HG03432 (cell line): ENCODE data around the gene MAML1.

ENCODE experiments used
- ATAC-seq: cut with Tn5 transposase; IDR thresholded peaks from one replicate; pipeline ENCODE4 v1.9.1; 2021; ENCODE audit warnings: mild to moderate bottlenecking, moderate library complexity; ENCODE audit not compliant: unreplicated experiment

The MAML1 gene

DNA sequence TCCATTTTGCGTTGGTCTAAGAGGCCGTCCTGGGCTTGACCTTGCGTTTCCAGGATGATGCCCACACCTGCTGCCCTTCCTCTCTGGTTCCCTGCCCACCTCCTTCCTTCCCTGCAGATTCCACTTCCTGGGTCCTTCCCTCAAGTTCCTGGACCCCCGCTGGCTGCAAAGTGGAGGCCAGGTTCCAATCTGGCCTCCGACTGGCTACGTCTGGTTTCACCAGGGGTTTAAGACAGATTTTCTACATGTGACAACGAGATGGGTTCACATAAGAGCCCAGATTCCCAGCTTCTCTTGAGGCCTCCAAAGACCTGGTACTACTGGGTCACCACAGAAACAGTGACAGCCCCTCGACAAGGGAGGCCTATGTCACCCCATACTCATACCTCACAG is 71.9 kb downstream of the MAML1 start:
- no peak for ATAC-seq

DNA sequence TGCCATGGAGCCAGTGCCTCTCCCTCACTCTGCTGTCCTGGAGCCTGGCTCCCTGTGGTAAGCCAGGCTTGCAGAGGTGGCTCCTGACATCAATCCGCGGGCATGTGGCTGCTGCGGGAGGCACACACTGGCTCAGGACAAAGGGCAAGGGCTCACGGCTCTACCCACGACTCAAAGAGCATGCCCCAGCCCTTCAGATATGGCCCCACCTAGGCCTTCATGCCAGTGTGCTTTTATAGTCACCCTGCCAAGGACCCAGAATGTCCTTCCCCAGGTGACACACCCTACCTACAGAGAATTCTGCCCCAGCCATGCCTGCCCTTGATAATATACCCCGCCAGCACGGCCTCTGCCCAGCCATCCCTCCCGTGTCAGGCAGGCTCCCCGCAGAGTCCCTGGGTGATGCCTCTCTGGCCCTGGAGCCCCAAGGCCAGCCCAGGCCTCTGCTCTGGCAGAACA is 72.5 kb downstream of the MAML1 start:
- no peak for ATAC-seq

- peak; percentile 23 for ATAC-seq
These were observed 73.1 kb downstream of the MAML1 start for GRCh38 chr5:179805529-179806249.

DNA sequence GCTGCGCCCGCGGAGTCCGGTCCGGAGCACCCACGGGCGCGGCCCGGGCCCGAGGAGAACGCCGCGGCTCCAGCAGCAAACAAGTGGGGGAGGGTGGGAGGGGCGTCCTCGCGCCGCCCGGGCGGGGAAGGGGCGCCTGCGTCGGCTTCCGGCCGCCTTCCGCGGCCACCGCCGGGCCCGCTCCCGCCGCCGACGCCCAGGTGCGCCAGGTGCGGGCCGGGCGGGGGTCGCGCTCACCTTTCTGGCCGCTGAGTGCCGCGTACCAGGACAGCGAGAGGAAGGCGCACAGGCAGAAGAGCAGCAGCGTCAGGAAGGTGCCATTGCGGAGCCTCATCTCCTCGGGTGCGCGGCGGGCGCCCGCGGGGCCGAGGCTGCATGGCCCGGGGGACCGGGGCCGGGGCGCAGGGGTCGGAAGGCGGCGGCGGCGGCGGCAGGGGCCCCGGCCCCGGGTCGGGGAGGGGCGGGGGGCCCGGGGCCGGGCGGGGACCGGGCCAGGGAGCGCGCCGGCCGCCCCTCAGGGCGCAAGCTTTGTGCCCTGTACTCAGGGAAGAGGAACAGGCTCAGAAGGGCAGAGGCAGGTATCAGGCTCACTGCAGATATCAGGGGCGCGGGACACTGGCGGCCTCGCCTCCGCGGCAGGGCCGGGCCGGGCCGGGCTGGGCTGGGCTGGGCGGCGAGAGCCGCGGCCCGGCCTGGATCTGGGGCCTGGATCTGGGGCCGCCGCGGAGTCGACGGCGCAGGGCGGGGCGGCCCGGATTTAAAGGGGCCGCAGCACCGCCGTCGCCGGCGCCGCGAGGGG is 73.8 kb downstream of the MAML1 start, which contains the start of gene MGAT4B:
Gene MGAT4B (minus strand): TSS at position 617 of the 799 bp plus-strand sequence. CDS start 283 bp downstream, at position 334.
- peak; percentile 72 for ATAC-seq

GRCh38 chr5:179812135-179812825 is 79.7 kb downstream of the MAML1 start:
- no peak for ATAC-seq

DNA sequence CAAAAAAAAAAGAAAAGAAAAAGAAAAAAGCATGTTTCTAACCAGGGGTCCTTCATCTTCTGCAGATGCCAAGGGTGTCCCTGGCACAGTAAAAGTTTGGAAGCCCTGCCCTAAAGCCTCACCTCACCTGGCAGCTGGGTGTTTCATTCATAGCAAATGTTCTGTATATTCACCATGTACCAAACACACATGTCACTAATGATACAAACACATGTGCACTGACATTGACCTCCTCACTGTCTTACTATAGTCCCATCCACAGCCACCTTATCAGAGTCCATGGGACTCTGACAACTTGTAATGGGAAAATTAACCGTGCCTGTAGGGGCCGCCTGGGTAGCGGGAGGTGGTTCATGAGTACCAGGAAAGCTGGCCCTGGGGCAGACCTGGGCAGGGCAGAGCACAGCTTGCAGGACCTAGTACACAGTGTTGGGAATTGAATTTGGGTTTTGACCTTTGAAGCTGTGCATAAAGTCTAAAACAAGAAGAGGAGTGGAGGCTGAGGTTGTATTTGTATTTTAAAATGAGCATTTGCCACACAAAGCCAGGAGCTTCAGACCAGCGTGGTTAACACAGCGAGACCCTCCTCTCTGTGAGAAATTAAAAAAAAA is 80.5 kb downstream of the MAML1 start:
- ATAC-seq, result no peak

DNA sequence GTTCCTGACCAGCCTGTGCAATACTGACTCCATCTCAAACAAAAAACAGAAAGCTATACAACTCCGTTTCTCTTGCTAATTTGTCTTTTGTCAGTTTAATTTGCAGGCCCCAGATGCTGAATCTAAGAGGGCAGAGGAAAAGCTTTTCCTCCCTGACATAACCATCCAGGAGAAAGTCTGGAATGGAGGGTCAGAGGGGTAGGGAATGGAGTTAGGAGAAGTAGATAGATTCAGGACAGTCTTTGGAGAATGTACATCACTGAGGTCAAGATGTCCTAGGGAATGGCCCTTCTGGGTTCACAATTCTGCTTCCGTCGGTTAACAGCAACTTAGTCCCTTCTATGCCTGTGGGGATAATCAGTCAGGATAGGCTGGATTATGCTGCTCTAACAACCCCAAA is 81.5 kb downstream of the MAML1 start:
- ATAC-seq, result no peak

- ATAC-seq, result no peak
These were observed 83.0 kb downstream of the MAML1 start for GRCh38 chr5:179815491-179816249.

DNA sequence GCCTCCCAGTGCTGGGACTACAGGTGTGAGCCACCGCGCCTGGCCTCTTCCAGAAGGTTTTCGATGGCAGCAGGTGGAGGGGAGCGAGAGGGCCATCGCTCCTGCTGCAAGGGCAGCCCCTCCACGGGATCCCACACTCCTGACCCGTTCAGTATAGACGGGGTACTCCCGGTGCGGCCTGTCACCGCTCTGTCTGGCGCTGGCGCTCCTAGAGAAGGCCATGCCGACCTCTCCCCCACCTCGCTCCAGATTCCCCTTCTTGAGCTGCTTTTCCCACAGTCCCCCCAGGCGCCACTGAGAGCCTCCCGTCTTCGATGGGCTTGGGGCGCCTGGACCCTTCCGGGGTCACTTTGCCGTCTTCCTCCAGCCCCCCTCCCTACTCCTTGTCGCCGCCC is 83.8 kb downstream of the MAML1 start:
- no peak for ATAC-seq

DNA sequence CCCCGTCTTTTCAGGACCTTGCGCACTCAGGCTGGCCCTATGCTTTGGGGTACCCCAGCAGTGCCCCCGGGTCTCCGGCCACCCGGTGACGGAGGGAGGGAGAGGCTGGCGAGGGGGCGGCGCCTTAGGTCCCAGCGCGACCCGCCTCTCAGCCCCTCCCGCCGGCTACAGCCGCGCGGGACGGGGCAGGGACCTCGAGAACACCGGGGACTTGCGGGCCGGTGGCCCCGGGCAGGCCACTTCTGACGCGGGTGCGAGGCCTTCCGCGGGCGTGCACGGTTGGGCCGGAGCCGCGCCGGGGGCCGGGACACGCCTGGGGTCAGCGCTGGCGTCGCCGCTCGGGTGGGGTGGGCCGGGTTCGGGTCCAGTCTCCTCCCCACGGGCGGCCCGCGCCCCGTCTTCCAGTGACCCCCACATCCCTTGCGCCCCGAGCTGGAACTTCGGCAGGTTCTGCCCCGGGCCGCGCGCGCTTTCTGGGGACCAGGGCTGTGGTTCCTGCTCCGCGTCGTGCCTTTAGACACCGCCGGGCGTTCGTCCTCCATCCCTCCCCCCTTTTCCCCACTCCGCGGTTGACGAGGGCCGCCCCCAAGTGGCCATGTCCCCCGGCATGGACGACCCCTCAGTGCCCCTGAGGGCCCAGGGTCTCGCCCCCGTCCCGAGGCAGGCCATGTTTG is 84.3 kb downstream of the MAML1 start:
- ATAC-seq, result no peak

- ATAC-seq, result no peak
These were observed 84.8 kb downstream of the MAML1 start for GRCh38 chr5:179817470-179817840.

- ATAC-seq, result no peak
These were observed 85.5 kb downstream of the MAML1 start for GRCh38 chr5:179817890-179818745.

- ATAC-seq, result peak; percentile 70
These were observed 86.2 kb downstream of the MAML1 start for GRCh38 chr5:179818746-179819295.

DNA sequence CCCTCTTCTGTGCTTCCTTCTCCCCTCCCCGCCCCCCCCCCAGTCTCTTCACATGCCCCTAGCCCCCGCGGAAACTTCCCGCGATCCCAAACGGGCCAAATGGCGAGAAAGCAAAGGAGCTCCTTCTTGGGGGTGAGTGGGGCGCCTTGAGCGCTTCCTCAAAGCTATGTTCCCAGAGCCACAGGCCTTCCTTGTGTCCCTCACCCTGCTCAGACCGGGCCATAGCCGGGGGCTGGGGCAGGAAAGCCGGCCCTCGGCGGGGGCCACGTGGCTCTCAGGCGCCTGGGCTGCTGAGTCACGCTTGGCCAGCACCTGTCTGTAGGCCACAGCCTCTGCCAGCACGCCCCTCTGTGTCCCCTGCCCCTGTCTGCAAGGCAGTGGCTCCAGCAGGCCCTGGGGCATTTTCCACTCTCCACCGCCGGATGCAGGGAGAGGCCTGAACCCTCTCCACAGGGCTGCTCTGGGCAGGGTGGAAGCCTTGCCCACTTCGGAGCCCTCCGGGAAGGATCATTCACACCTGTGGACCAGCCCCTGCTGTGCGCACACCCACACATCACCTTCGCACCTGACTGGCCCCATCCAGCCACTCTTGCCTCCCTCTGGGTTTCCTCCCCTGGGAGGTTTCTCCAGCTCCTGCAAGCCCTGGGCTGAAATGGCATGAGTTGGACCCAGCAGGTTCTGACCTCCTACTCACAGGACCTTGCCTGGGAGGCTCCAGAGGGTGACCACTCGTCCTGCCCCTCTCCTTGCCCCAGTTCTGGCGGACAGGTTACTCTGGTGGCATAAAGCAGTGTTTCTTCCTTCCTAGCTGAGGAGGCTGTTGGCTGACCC is 86.9 kb downstream of the MAML1 start:
- ATAC-seq, result peak; percentile 23

DNA sequence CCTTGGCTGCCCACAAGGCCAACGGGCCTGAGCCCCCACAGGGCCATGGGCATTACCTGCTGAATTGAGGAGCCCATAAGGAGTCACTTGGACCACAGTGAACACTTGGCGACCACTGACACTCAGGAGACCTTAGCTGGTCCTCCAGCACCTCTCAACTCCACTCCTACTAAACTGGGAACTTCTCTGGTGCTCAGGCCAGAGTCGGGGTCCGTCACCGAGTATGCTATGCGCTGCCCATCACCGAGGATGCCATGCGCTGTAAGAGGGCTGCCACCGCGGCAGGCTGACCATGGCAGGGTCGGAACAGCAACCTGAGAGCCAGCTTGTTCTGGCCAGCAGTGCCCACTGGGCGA is 87.5 kb downstream of the MAML1 start:
- no peak for ATAC-seq

DNA sequence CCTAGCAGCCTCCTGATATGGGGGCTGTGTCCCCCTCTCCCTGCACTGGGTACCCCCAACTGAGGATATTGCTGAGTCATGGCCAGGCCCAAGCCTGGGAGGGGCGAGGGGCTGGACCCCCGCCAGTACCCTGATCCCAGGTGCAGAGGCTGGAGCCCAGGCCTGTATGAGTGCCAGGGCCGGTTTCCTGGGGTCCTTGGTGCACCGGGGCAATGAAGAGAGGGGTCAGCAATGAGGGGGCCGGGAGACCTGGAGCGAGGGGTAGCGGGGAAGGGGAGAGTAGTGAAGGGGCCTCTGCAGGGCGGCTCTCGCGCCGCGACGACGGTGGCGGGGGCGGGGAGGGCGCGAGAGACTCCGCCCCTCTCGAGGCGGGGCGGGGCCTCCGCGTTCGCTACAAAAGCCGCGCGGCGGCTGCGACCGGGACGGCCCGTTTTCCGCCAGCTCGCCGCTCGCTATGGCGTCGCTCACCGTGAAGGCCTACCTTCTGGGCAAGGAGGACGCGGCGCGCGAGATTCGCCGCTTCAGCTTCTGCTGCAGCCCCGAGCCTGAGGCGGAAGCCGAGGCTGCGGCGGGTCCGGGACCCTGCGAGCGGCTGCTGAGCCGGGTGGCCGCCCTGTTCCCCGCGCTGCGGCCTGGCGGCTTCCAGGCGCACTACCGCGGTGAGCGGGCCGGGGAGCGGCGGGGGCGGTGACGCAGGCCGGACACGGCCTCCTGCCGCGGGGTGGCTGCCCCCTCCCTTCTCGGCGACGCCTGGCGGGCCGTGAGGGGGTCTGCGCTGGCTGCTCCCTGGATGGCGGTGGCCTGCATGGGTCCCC is 88.1 kb downstream of the MAML1 start, which contains the start of gene SQSTM1:
Gene SQSTM1 (plus strand): TSS at position 423 of the 815 bp plus-strand sequence. CDS start 32 bp downstream, at position 455.
- peak; percentile 43 for ATAC-seq
